22Rv1 (cell line): ENCODE data around the gene PBX1.

Source experiments
- CTCF ChIP-seq: fragments of 450-650 bp; IDR thresholded peaks from 2 replicates; pipeline ENCODE4 v1.5.1; 2017; ENCODE audit warnings: mild to moderate bottlenecking
- ZFX ChIP-seq: fragments of 450-650 bp; IDR thresholded peaks from 2 replicates; pipeline ENCODE4 v1.6.1; 2017; ENCODE audit warnings: antibody characterized with exemption, borderline replicate concordance

GRCh38 chr1:164781972-164782371 lies 223.0 kb downstream of the PBX1 start:
- no peak for TF ChIP-seq CTCF
- TF ChIP-seq ZFX = no peak
